ENCODE measurements around the gene FBF1.

The FBF1 gene

DNA sequence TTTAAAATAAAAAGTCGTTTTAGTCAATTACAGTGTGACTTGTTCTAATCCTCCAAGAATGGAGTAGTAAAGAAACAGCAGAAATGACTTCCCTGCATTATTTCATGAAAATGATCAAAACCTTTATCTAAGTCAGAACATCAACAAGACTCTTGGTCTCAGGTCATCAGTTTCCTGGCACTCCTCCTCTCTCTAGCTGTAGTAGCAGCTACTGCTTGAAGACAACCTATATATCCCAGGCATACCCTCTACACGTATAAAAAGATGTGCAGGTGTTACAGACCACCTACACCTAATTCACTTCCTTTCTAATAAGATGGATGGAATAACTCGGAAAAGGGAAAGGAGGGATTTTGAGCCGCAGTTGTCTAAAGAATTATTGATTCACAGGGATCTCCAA, 1.6 kb upstream of the FBF1 start:
- no peak overlapping the region for H3K27ac ChIP-seq
- TF ChIP-seq CTCF (conservative IDR thresholded peaks at IDR 0.05): no peak

DNA sequence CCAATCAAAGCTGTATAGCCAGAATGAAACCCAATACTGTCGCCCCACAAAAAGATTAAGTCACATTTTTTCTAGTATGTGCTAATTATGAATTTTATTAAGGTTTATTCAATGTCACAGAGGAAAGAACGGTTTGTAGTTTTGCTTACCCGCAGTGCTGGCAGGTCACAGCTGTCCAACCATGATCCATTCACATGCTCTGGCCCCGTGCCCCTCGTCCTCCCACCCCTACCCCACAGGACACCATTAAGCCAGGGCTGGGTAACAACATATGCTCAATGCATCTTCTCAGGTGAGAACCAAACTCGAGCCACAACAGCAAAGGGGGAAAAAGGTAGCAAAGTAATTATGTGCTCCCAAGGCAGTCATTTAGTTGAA, 589 bp upstream of the FBF1 start:
- TF ChIP-seq CTCF (conservative IDR thresholded peaks at IDR 0.05): 0 out of 2 replicates have a peak, but pooled peaks have one; percentile 1
- H3K27ac ChIP-seq: peak overlapping the region; percentile 77

DNA sequence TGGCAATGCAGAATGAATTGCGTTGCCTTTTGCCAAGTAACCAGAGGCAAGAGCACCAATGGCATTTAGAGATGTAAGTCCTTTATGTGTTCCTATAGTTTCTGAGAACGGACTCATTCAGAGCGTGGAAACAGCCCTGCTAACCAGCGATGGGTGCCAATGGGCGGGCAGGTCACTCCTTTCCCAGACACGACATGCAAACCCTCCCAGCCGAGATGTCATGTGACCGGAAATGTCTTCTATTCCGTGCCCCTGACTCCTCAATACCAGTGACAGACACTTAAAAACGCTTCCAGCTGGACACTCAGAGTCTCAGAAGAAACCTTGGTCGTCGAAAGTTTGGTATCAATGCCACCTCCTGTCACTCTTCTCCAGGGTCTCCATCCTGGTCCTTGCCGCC, 3.2 kb downstream of the FBF1 start:
- no peak for TF ChIP-seq CTCF (conservative IDR thresholded peaks at IDR 0.05)
- H3K27ac ChIP-seq: no peak overlapping the region

DNA sequence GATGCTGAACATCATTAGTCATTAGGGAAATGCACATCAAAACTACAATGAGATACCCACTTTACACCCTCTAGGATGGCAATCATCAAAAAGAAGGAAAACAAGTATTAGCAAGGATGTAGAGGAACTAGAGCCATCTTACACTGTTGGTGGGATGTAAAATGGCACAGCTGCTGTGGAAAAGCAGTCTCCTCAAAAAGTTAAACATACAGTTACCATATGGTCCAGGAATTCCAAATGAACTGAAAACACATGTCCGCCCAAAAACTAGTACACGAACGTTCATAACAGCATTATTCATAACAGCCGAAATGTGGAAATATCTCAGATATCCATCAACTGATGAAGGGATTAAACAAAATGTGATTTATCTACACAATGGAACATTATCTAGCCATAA, 7.0 kb downstream of the FBF1 start:
- TF ChIP-seq CTCF (conservative IDR thresholded peaks at IDR 0.05): no peak

DNA sequence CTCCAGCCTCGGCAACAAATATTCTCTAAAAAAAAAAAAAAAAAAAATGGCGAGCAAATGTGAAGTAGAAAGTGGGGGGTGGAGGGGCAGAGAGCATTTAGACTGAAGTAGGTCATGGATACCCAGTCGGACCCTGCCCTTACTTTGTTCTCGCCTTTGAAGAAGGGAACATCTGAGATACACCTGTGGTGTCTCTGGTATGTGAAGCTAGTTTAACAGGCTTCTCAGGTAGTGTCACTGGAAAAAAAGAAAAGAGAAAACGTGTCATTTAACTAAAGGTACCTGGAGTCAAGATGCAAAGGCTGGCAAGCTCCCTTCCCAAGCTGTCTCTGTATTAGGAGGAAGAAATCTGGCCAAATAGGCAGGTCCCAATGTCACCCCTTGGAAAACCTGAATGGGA, 8.0 kb downstream of the FBF1 start:
- TF ChIP-seq CTCF (conservative IDR thresholded peaks at IDR 0.05): no peak
- H3K27ac ChIP-seq: no peak overlapping the region

More for the DNA sequence above, 7.0 kb downstream of the FBF1 start:
- no peak overlapping the region for H3K27ac ChIP-seq

DNA sequence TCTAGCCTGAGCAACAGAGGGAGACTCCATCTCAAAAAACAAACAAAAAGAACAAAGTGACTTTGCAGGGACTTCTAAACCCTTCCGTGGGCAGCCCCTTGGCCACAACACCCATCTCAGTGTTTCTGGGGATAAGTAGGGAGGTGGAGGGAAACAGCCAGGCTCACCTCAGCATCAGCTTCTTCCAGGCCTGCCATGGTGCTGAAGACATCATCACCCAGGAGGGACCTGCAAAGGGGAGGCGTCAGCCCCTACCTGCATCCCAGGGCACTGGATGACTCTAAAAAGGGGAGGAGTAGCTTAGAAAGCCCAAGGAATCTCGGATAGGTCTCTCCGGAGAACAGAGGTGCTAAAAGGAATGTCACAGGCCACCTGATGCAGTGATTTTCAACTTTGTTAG, 9.8 kb downstream of the FBF1 start:
- TF ChIP-seq CTCF (conservative IDR thresholded peaks at IDR 0.05): no peak
- no peak overlapping the region for H3K27ac ChIP-seq

- no peak overlapping the region for H3K27ac ChIP-seq
- TF ChIP-seq CTCF (conservative IDR thresholded peaks at IDR 0.05): peak; percentile 34
These were observed 13.4 kb downstream of the FBF1 start for GRCh38 chr17:75927286-75927922.

Measured in VCaP (cell line).